GM19397 (cell line): ENCODE measurements around the gene TENM4.

Source experiments
- ATAC-seq: cut with Tn5 transposase; IDR thresholded peaks from one replicate; pipeline ENCODE4 v1.9.1; 2021; ENCODE audit warnings: mild to moderate bottlenecking, moderate library complexity; ENCODE audit not compliant: unreplicated experiment

The TENM4 gene

DNA sequence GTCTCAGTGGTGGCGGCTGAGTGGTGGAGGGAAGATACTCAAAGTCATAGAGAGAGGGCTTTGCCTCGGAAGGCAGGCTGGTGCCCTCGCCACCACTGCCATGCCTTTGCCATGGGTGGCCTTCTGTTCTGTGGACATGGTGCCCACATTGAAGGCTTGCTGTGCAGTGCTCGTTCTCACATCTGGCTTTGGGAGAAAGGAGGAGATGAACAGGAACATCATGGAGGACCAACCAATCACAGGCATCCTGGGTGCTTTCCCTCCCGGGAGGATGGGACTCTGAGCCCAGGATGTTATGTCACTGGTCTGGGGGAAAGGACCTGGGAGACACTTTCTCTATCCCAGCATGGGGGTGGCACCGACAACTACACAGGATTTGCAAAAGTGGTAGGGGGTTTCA, 783.8 kb downstream of the TENM4 start:
- ATAC-seq: no peak

GRCh38 chr11:78656327-78656726, 784.5 kb downstream of the TENM4 start:
- ATAC-seq: no peak

DNA sequence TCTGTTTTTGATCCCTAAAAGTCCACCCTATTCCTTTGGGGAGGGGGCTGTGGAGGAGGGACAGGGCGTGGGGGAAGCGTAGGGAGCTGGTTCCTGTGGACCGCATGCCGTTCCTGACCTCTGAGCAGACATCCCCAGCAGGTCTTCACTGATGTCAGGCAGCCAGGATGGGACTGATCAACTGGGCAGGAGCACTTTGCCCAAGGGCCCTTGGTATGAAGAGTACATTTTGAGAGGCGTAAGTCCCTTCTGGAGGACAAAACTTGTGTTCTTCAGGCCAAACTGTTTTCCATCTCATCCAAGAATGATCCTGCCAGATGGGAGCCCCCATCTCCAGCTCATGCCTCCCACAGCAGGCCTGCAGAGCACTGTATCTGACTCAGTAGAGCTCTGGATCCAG, 785.3 kb downstream of the TENM4 start:
- no peak for ATAC-seq

GRCh38 chr11:78654866-78655265, 786.0 kb downstream of the TENM4 start:
- no peak for ATAC-seq

GRCh38 chr11:78654071-78654470, 786.8 kb downstream of the TENM4 start:
- ATAC-seq: no peak

GRCh38 chr11:78653294-78653909, 787.4 kb downstream of the TENM4 start:
- ATAC-seq: no peak

DNA sequence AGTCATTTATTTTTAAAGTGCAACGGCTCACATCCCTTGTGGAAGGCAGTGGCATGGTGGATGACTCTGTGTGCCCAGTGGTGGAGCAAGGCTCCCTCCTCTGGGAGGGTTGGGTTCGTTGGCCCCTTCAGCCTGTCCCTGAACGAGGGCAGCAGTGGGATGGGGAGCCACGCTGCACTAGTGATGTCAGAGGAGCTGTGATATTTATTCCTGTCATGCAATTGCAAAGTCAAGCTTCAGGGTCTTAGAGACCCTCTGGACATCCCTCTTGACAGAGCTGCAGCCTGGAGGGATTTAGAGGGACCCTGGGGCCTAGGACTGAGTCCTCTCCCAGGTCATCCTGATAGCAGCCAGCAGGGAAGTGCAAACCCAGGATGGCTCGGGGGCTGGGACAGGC, 788.0 kb downstream of the TENM4 start:
- no peak for ATAC-seq

DNA sequence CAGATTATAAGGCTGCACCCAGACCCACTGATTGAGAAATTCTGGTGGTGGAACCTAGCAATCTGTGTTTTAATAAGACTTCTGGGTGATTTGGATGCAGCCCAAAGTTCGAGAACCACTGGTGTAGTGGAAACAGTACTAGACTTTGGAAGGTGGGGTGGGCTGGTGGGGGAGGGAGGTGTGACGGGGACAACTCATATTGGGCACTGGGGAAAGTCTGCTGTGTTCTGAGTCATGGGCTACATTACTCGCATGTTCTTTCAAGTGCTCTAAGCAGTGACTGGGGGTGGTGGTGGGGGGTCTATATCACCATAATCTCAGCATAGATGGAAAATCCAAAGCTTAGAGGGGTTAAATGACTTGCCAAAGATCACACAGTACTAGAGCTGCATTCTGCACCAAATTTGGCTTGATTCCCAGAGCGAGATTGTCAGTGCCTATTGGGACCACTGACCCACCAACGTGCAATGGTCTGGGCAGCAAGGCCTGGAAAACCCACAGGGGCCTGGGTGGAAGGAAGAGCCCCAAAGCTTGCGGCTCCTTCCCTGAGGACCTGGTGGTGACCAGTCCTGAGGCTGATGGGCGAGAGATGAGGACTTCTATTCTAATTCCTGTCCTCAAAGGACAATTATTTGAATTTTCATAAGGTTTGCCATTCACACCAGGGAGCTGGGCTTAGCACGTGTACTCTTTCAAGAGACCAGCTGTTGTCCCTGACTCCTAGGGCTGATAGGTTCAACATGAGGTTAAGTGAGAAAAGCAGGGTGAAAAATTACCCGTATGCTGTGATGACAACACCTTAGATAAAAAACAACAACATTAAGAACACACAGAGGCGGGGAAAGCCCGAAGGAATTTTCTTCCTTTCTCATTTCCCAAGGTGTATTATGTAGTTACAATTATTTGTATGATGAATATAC, 788.6 kb downstream of the TENM4 start:
- ATAC-seq: no peak

- ATAC-seq: no peak
Observed at GRCh38 chr11:78651136-78651775, 789.6 kb downstream of the TENM4 start.

GRCh38 chr11:78649361-78650215, 791.2 kb downstream of the TENM4 start:
- ATAC-seq: no peak

GRCh38 chr11:78647986-78648875, 792.6 kb downstream of the TENM4 start:
- ATAC-seq: no peak

- no peak for ATAC-seq
Observed at GRCh38 chr11:78647266-78647915, 793.4 kb downstream of the TENM4 start.

GRCh38 chr11:78646564-78647185, 794.2 kb downstream of the TENM4 start:
- ATAC-seq: no peak

DNA sequence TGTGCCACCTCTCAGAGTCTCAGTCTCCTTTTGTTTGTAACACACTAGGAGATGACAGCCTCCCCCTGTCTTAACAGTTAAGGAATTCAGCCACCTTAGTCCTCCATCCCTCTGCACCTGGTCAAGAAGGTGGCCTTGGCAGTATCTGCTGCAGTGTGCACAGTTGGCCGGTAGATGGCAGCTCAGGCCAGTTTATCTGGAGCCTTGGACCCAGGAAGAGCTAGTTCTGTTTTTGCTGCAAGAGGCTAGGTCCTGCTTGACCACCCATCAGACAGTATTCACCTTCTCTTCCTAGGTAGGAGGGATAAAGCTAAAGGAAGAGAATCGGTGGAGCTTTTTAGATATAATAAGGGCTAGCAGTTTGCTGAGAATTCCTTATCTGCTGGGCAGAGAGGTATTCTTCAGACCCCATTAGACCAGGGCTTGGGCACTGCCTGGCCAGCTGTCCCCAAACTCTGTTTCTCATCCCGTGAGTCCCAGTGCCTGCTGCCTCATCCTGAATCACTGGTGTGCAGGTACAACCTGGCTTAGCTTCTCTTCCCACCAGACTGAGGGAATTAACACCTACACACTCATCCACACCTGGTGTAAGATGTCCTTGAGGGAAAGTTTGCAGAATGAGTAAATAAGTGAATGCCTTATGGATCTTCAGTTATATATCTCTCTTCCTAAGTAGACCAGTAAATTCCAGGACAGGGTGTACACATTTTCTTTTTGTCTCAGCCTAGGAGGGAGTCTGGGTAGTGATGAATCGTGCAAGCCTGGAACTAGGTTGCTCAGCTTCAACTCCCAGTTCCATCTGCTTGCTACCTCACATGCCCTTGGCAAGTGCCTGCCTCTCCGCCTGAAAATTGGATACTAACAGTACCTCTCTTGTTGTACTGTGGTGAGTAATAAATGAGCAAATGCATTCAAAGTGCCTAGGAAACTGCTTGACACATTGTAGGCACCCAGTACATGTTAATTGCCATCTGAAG, 795.3 kb downstream of the TENM4 start:
- ATAC-seq: peak; percentile 82

GRCh38 chr11:78643676-78644056, 797.2 kb downstream of the TENM4 start:
- no peak for ATAC-seq

GRCh38 chr11:78642979-78643675, 797.7 kb downstream of the TENM4 start:
- ATAC-seq: no peak

DNA sequence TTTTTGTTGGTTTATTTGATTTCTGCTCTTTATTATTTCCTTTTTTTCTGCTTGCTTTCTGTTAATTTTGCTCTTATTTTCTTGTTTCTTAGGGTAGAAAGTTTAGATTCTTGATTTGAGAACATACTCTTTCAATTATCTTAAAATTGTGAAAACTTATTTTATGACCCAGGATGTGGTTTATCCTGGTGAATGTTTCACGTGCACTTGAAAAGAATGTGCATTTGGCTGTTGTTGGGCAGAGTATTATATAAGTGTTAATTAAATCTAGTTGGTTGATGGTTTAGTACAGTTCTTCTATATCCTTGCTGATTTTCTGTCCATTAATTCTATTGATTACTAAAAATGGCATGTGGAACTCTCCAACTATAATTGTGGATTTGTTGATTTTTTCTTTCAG, 799.3 kb downstream of the TENM4 start:
- ATAC-seq: no peak
